OCI-LY3 (cell line): ENCODE measurements around the gene ADGRV1.

Source experiments
- H2AFZ ChIP-seq: fragments of 200-600, 300-600 bp; shearing (Covaris generic); 2 replicates; pipeline ENCODE4 v1.6.0; 2014; ENCODE audit warnings: antibody characterized with exemption, low read depth, low read length
- H3K27ac ChIP-seq: fragments of 200-600, 300-600 bp; sonication (generic); 2 replicates; pipeline ENCODE4 v1.5.1; 2014; ENCODE audit warnings: mild to moderate bottlenecking, low read length, moderate library complexity, mixed read lengths
- H3K27me3 ChIP-seq: fragments of 200-600, 300-600 bp; sonication (generic); 2 replicates; pipeline ENCODE4 v1.6.1; 2014; ENCODE audit warnings: low read depth, low read length, mixed read lengths
- H3K36me3 ChIP-seq: fragments of 200-600, 300-600 bp; sonication (generic); replicated peaks from 2 replicates; pipeline ENCODE3; 2014; ENCODE audit warnings: low read depth, low read length, mixed read lengths
- H3K4me1 ChIP-seq: fragments of 300-600, 200-600 bp; sonication (generic); 2 replicates; pipeline ENCODE4 v1.6.1; 2014; ENCODE audit warnings: low read length, mixed read lengths
- H3K4me2 ChIP-seq: fragments of 200-600, 300-600 bp; sonication (generic); 2 replicates; pipeline ENCODE4 v1.6.1; 2014; ENCODE audit warnings: low read length, mixed read lengths
- H3K4me3 ChIP-seq: fragments of 300-600, 200-600 bp; sonication (generic); 2 replicates; pipeline ENCODE4 v1.5.1; 2014; ENCODE audit warnings: antibody characterized with exemption, mild to moderate bottlenecking, low read length, moderate library complexity
- H3K79me2 ChIP-seq: fragments of 300-600, 200-600 bp; shearing (Covaris generic); 2 replicates; pipeline ENCODE4 v1.6.1; 2014; ENCODE audit warnings: mild to moderate bottlenecking, low read length, mixed read lengths
- H3K9ac ChIP-seq: fragments of 300-600, 200-600 bp; shearing (Covaris generic); 2 replicates; pipeline ENCODE4 v1.6.0; 2014; ENCODE audit warnings: mild to moderate bottlenecking, low read length, moderate library complexity
- H3K9me3 ChIP-seq: fragments of 200-600, 300-600 bp; shearing (Covaris generic); 2 replicates; pipeline ENCODE4 v1.6.1; 2014; ENCODE audit warnings: low read length, mixed read lengths; ENCODE audit not compliant: insufficient read depth
- H4K20me1 ChIP-seq: fragments of 200-600, 300-600 bp; sonication (generic); 2 replicates; pipeline ENCODE4 v1.6.1; 2016; ENCODE audit warnings: low read length, mixed read lengths; ENCODE audit not compliant: insufficient read depth
- EZH2phosphoT487 ChIP-seq: fragments of 200-600 bp; shearing (Covaris generic); IDR thresholded peaks from 2 replicates; pipeline ENCODE4 v1.6.1; 2018; ENCODE audit warnings: antibody characterized with exemption, mixed run types, low read depth
- TF ChIP-seq, protein P1 (sequence below): fragments of 200-600, 300-600 bp; sonication (generic); IDR thresholded peaks from 2 replicates; pipeline ENCODE4 v1.5.1; 2014; ENCODE audit warnings: antibody characterized with exemption, low read length, low read depth

ADGRV1 gene

GRCh38 chr5:91136271-91136670 lies 577.7 kb downstream of the ADGRV1 start:
- Histone ChIP-seq H3K4me1 (peaks cover 27% of the 10 kb centered on the region), H3K27ac (no peak overlapping the region), H3K9ac (no peak overlapping the region), H3K36me3 (no peaks in the 10 kb centered on the region), H4K20me1 (no peaks in the 10 kb centered on the region), H3K27me3 (no peaks in the 10 kb centered on the region), H2AFZ (no peak overlapping the region), H3K79me2 (no peaks in the 10 kb centered on the region), H3K9me3 (no peaks in the 10 kb centered on the region), H3K4me2 (no peak overlapping the region), H3K4me3 (no peak overlapping the region)
- no peak for TF ChIP-seq EZH2phosphoT487
- TF ChIP-seq, protein P1, sequence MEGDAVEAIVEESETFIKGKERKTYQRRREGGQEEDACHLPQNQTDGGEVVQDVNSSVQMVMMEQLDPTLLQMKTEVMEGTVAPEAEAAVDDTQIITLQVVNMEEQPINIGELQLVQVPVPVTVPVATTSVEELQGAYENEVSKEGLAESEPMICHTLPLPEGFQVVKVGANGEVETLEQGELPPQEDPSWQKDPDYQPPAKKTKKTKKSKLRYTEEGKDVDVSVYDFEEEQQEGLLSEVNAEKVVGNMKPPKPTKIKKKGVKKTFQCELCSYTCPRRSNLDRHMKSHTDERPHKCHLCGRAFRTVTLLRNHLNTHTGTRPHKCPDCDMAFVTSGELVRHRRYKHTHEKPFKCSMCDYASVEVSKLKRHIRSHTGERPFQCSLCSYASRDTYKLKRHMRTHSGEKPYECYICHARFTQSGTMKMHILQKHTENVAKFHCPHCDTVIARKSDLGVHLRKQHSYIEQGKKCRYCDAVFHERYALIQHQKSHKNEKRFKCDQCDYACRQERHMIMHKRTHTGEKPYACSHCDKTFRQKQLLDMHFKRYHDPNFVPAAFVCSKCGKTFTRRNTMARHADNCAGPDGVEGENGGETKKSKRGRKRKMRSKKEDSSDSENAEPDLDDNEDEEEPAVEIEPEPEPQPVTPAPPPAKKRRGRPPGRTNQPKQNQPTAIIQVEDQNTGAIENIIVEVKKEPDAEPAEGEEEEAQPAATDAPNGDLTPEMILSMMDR, result no peak

DNA sequence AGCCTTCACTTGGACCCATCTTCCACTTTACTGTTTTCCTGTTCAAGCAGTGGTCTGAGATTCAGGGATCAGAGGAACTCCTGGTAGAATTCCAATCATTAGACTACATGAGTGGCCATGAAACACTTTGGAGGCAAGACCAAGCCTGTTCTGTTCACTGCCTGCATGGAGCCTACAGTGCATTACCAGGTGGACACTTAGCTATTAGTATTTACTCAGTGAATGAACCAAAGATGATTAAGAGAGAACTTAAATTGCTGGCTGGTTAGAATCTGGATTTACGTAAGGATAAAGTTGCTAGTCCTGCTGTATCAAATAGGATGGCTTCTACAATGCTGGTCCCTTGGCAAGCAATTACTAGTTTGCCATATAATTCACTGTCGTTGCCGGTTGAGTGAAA lies 579.0 kb downstream of the ADGRV1 start:
- Histone ChIP-seq H3K4me3 (no peak overlapping the region), H3K9ac (no peak overlapping the region), H3K4me2 (no peak overlapping the region), H3K27ac (no peak overlapping the region), H3K9me3 (no peaks in the 10 kb centered on the region), H3K27me3 (no peaks in the 10 kb centered on the region), H3K4me1 (peaks cover 21% of the 10 kb centered on the region), H3K36me3 (no peaks in the 10 kb centered on the region), H3K79me2 (no peaks in the 10 kb centered on the region), H4K20me1 (no peaks in the 10 kb centered on the region), H2AFZ (no peak overlapping the region)
- TF ChIP-seq, protein P1, result no peak
- no peak for TF ChIP-seq EZH2phosphoT487

GRCh38 chr5:91139572-91140200 lies 581.1 kb downstream of the ADGRV1 start:
- no peak overlapping the region for H3K4me3 ChIP-seq
- H3K9me3 ChIP-seq, result no peaks in the 10 kb centered on the region
- no peaks in the 10 kb centered on the region for H3K79me2 ChIP-seq
- no peak overlapping the region for H3K9ac ChIP-seq
- H3K27me3 ChIP-seq, result no peaks in the 10 kb centered on the region
- no peaks in the 10 kb centered on the region for H3K36me3 ChIP-seq
- no peak overlapping the region for H3K27ac ChIP-seq
- H3K4me2 ChIP-seq, result no peak overlapping the region
- H4K20me1 ChIP-seq, result no peaks in the 10 kb centered on the region
- TF ChIP-seq, protein P1, result no peak
- TF ChIP-seq EZH2phosphoT487, result no peak
- H2AFZ ChIP-seq, result no peak overlapping the region
- H3K4me1 ChIP-seq, result peaks cover 14% of the 10 kb centered on the region

GRCh38 chr5:91140657-91141056 lies 582.1 kb downstream of the ADGRV1 start:
- Histone ChIP-seq H3K79me2 (no peaks in the 10 kb centered on the region), H3K27ac (no peak overlapping the region), H3K4me2 (no peak overlapping the region), H3K27me3 (no peaks in the 10 kb centered on the region), H4K20me1 (no peaks in the 10 kb centered on the region), H3K4me1 (peaks cover 14% of the 10 kb centered on the region), H3K36me3 (no peaks in the 10 kb centered on the region), H3K4me3 (no peak overlapping the region), H3K9ac (no peak overlapping the region), H3K9me3 (no peaks in the 10 kb centered on the region), H2AFZ (no peak overlapping the region)
- TF ChIP-seq, protein P1, result no peak
- TF ChIP-seq EZH2phosphoT487, result no peak
